HepG2 (cell line): ENCODE measurements around the gene TOMM20. TPM values are rescaled to one million over a fixed set of nuclear protein-coding genes. Genes with fewer than 3 reads are reported as not detected.

Experiments used
- HDAC1 ChIP-seq: sonication (generic); formaldehyde crosslinking; IDR thresholded peaks from 2 replicates; pipeline ENCODE4 v1.5.1; 2020; ENCODE audit warnings: mild to moderate bottlenecking, missing genetic modification reagents
- JUND ChIP-seq: sonication (generic); formaldehyde crosslinking; IDR thresholded peaks from 2 replicates; pipeline ENCODE4 v1.8.0; 2022; ENCODE audit warnings: mild to moderate bottlenecking, missing genetic modification reagents
- NFKB2 ChIP-seq: sonication (generic); formaldehyde crosslinking; IDR thresholded peaks from 2 replicates; pipeline ENCODE4 v1.4.0; 2020; ENCODE audit warnings: missing genetic modification reagents, borderline replicate concordance
- TCF7L2 ChIP-seq: IDR thresholded peaks from 2 replicates; pipeline ENCODE4 v1.6.1; 2011; ENCODE audit warnings: mild to moderate bottlenecking, low read depth, low read length, moderate library complexity
- ZFP41 ChIP-seq: sonication (generic); formaldehyde crosslinking; IDR thresholded peaks from 2 replicates; pipeline ENCODE4 v1.4.0; 2020; ENCODE audit warnings: mild to moderate bottlenecking, missing genetic modification reagents, borderline replicate concordance
- ZIK1 ChIP-seq: sonication (generic); formaldehyde crosslinking; IDR thresholded peaks from 2 replicates; pipeline ENCODE4 v1.5.0; 2020; ENCODE audit warnings: mild to moderate bottlenecking, low read depth, missing genetic modification reagents, borderline replicate concordance
- ZNF20 ChIP-seq: sonication (generic); formaldehyde crosslinking; IDR thresholded peaks from 2 replicates; pipeline ENCODE4 v1.4.0; 2020; ENCODE audit warnings: mild to moderate bottlenecking, moderate library complexity, missing genetic modification reagents
- ZNF251 ChIP-seq: sonication (generic); formaldehyde crosslinking; IDR thresholded peaks from 2 replicates; pipeline ENCODE4 v1.9.0; 2021; ENCODE audit warnings: mild to moderate bottlenecking, missing genetic modification reagents
- ZNF407 ChIP-seq: sonication (generic); formaldehyde crosslinking; IDR thresholded peaks from one replicate; pipeline ENCODE4 v1.5.1; 2020; ENCODE audit warnings: mild to moderate bottlenecking, missing genetic modification reagents; ENCODE audit errors: not compliant biosample characterization
- ZNF687 ChIP-seq: sonication (generic); formaldehyde crosslinking; IDR thresholded peaks from 2 replicates; pipeline ENCODE4 v1.5.1; 2020; ENCODE audit warnings: mild to moderate bottlenecking, missing genetic modification reagents, moderate library complexity
- ZNF777 ChIP-seq: sonication (generic); formaldehyde crosslinking; IDR thresholded peaks from 2 replicates; pipeline ENCODE4 v1.4.0; 2020; ENCODE audit warnings: missing genetic modification reagents
- polyA plus RNA-seq, 8 experiments: library from polyadenylated mRNA; depleted of rRNA in 3 of 8; stranded (reverse) in 7 of 8; unstranded in 1 of 8; fragments of >200 nt; fragmentation: Illumina TruSeq in 4 of 8; extraction: Trizol in 4 of 8; gene quantifications; 2 replicates each; pipeline versions ENCODE4 v1.2.1 to v1.2.3, GENCODE V29; 2011 to 2016; ENCODE audit warnings: low read depth in 4 of 8, missing spikeins in 1 of 8, mixed read lengths in 1 of 8; ENCODE audit not compliant: insufficient read depth in 1 of 8
- total RNA-seq, 5 experiments: library from RNA; depleted of rRNA; stranded (reverse); fragments of >200 nt; fragmentation: Illumina TruSeq; extraction: Trizol; gene quantifications; 2 replicates each; pipeline ENCODE4 v1.2.3, GENCODE V29; 2016; ENCODE audit warnings: low read depth in 1 of 5
- TF ChIP-seq, protein P1 (sequence below): IDR thresholded peaks from 2 replicates; pipeline ENCODE4 v1.6.1; 2018; ENCODE audit warnings: missing genetic modification reagents
- TF ChIP-seq, protein P2 (sequence below): IDR thresholded peaks from 2 replicates; pipeline ENCODE4 v1.6.1; 2018; ENCODE audit warnings: missing genetic modification reagents, mild to moderate bottlenecking, missing compliant biosample characterization

Gene TOMM20
- total and polyA plus RNA-seq, 2 of the 13 experiments (the other 11 are each of a cell fraction or from before 2014, with no cell fraction given): 153 to 376 TPM

GRCh38 chr1:235074523-235075047 lies 54.1 kb downstream of the TOMM20 start (continued):
- TF ChIP-seq ZNF407 (CRISPR knock-in tag): no peak
- no peak for TF ChIP-seq JUND (CRISPR knock-in tag)
- no peak for TF ChIP-seq NFKB2 (CRISPR knock-in tag)
- TF ChIP-seq, protein P1, sequence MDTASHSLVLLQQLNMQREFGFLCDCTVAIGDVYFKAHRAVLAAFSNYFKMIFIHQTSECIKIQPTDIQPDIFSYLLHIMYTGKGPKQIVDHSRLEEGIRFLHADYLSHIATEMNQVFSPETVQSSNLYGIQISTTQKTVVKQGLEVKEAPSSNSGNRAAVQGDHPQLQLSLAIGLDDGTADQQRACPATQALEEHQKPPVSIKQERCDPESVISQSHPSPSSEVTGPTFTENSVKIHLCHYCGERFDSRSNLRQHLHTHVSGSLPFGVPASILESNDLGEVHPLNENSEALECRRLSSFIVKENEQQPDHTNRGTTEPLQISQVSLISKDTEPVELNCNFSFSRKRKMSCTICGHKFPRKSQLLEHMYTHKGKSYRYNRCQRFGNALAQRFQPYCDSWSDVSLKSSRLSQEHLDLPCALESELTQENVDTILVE (CRISPR knock-in tag): no peak
- TF ChIP-seq HDAC1 (CRISPR knock-in tag): no peak; the same call in 1 of the 2 replicates
- TF ChIP-seq ZFP41 (CRISPR knock-in tag): no peak
- TF ChIP-seq ZNF687: no peak
- TF ChIP-seq, protein P2, sequence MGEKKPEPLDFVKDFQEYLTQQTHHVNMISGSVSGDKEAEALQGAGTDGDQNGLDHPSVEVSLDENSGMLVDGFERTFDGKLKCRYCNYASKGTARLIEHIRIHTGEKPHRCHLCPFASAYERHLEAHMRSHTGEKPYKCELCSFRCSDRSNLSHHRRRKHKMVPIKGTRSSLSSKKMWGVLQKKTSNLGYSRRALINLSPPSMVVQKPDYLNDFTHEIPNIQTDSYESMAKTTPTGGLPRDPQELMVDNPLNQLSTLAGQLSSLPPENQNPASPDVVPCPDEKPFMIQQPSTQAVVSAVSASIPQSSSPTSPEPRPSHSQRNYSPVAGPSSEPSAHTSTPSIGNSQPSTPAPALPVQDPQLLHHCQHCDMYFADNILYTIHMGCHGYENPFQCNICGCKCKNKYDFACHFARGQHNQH (CRISPR knock-in tag): 0 out of 2 replicates have a peak, but pooled peaks have one; percentile 49
- TF ChIP-seq ZNF251: no peak
- TF ChIP-seq TCF7L2: no peak
- no peak for TF ChIP-seq ZNF777 (CRISPR knock-in tag)
- no peak for TF ChIP-seq ZIK1 (CRISPR knock-in tag)
- TF ChIP-seq ZNF20: no peak
